ENCODE results near the gene BCOR. TPM values are rescaled to one million over a fixed set of nuclear protein-coding genes. Genes with fewer than 3 reads are reported as not detected.
A peak's percentile ranks its signal among the peaks of the same experiment; 100 is the strongest.

Gene BCOR
- total RNA-seq, 2 donors from 2014 or later: 53.5 to 65.5 TPM

GRCh38 chrX:40131654-40132337 lies 34.0 kb upstream of the BCOR start:
- ATAC-seq (replicated peaks in 1 of 2) (no peak), DNase-seq (no peak)
- H3K27ac Mint-ChIP-seq: no peak overlapping the region
- no peaks in the 10 kb centered on the region for H3K9me3 Mint-ChIP-seq
- H3K4me1 Mint-ChIP-seq (ENCODE audit: low read depth): peaks cover 4% of the 10 kb centered on the region
- H3K27me3 Mint-ChIP-seq (ENCODE audit: low read depth): no peaks in the 10 kb centered on the region
- H3K36me3 Mint-ChIP-seq (ENCODE audit: insufficient read depth in 2 of 2): no peaks in the 10 kb centered on the region
- H3K4me3 Mint-ChIP-seq: no peak overlapping the region

GRCh38 chrX:40130207-40130606 lies 32.4 kb upstream of the BCOR start:
- Mint-ChIP-seq H3K9me3 (no peaks in the 10 kb centered on the region), H3K36me3 (ENCODE audit: insufficient read depth in 2 of 2) (no peaks in the 10 kb centered on the region), H3K4me3 (no peak overlapping the region), H3K27me3 (ENCODE audit: low read depth) (no peaks in the 10 kb centered on the region), H3K4me1 (ENCODE audit: low read depth) (peaks cover 4% of the 10 kb centered on the region), H3K27ac (no peak overlapping the region)
- DNase-seq (no peak), ATAC-seq (replicated peaks in 1 of 2) (no peak)

- H3K4me3 Mint-ChIP-seq: no peak overlapping the region
- peak in 1 of 2 donors; percentile 10 for DNase-seq
- no peaks in the 10 kb centered on the region for H3K27me3 Mint-ChIP-seq (ENCODE audit: low read depth)
- peaks cover 4% of the 10 kb centered on the region for H3K4me1 Mint-ChIP-seq (ENCODE audit: low read depth)
- no peaks in the 10 kb centered on the region for H3K9me3 Mint-ChIP-seq
- no peaks in the 10 kb centered on the region for H3K36me3 Mint-ChIP-seq (ENCODE audit: insufficient read depth in 2 of 2)
- ATAC-seq (replicated peaks in 1 of 2): peak; percentile 77 to 94
- no peak overlapping the region for H3K27ac Mint-ChIP-seq
Observed at GRCh38 chrX:40127052-40127451, 29.3 kb upstream of the BCOR start.

GRCh38 chrX:40122487-40122886 lies 24.7 kb upstream of the BCOR start:
- Mint-ChIP-seq H3K9me3 (no peaks in the 10 kb centered on the region), H3K36me3 (ENCODE audit: insufficient read depth in 2 of 2) (no peaks in the 10 kb centered on the region), H3K27me3 (ENCODE audit: low read depth) (no peaks in the 10 kb centered on the region), H3K4me3 (no peak overlapping the region), H3K27ac (no peak overlapping the region), H3K4me1 (ENCODE audit: low read depth) (peaks cover 13% of the 10 kb centered on the region)
- ATAC-seq (replicated peaks in 1 of 2) (no peak), DNase-seq (no peak)

- H3K4me1 Mint-ChIP-seq (ENCODE audit: low read depth): peaks cover 9% of the 10 kb centered on the region
- DNase-seq (no peak), ATAC-seq (replicated peaks in 1 of 2) (peak in 1 of 2 donors; percentile 25)
- H3K27ac Mint-ChIP-seq: no peak overlapping the region
- H3K36me3 Mint-ChIP-seq (ENCODE audit: insufficient read depth in 2 of 2): no peaks in the 10 kb centered on the region
- H3K4me3 Mint-ChIP-seq: no peak overlapping the region
- no peaks in the 10 kb centered on the region for H3K9me3 Mint-ChIP-seq
- no peaks in the 10 kb centered on the region for H3K27me3 Mint-ChIP-seq (ENCODE audit: low read depth)
Observed at GRCh38 chrX:40121618-40122017, 23.9 kb upstream of the BCOR start.

GRCh38 chrX:40120838-40121580 lies 23.3 kb upstream of the BCOR start:
- Mint-ChIP-seq H3K36me3 (ENCODE audit: insufficient read depth in 2 of 2) (no peaks in the 10 kb centered on the region), H3K4me3 (no peak overlapping the region), H3K9me3 (no peaks in the 10 kb centered on the region), H3K4me1 (ENCODE audit: low read depth) (peaks cover 9% of the 10 kb centered on the region), H3K27me3 (ENCODE audit: low read depth) (no peaks in the 10 kb centered on the region), H3K27ac (no peak overlapping the region)
- DNase-seq (no peak), ATAC-seq (replicated peaks in 1 of 2) (peak; percentile 35 to 56)

- no peak for ATAC-seq (replicated peaks in 1 of 2)
- H3K4me3 Mint-ChIP-seq: no peak overlapping the region
- no peaks in the 10 kb centered on the region for H3K36me3 Mint-ChIP-seq (ENCODE audit: insufficient read depth in 2 of 2)
- no peak for DNase-seq
- no peaks in the 10 kb centered on the region for H3K9me3 Mint-ChIP-seq
- no peaks in the 10 kb centered on the region for H3K27me3 Mint-ChIP-seq (ENCODE audit: low read depth)
- no peak overlapping the region for H3K27ac Mint-ChIP-seq
- H3K4me1 Mint-ChIP-seq (ENCODE audit: low read depth): peaks cover 9% of the 10 kb centered on the region
Observed at GRCh38 chrX:40117715-40118285, 20.0 kb upstream of the BCOR start.

GRCh38 chrX:40116925-40117324 lies 19.2 kb upstream of the BCOR start:
- no peak for ATAC-seq (replicated peaks in 1 of 2)
- Mint-ChIP-seq H3K9me3 (no peaks in the 10 kb centered on the region), H3K27me3 (ENCODE audit: low read depth) (peaks cover 9% of the 10 kb centered on the region), H3K4me3 (no peak overlapping the region), H3K27ac (no peak overlapping the region), H3K4me1 (ENCODE audit: low read depth) (peaks cover 9% of the 10 kb centered on the region), H3K36me3 (ENCODE audit: insufficient read depth in 2 of 2) (no peaks in the 10 kb centered on the region)
- no peak for DNase-seq

- ATAC-seq (replicated peaks in 1 of 2): no peak
- no peaks in the 10 kb centered on the region for H3K36me3 Mint-ChIP-seq (ENCODE audit: insufficient read depth in 2 of 2)
Observed at GRCh38 chrX:40112996-40113395, 15.2 kb upstream of the BCOR start.

GRCh38 chrX:40111868-40112267 lies 14.1 kb upstream of the BCOR start:
- peaks cover 9% of the 10 kb centered on the region for H3K4me1 Mint-ChIP-seq (ENCODE audit: low read depth)
- DNase-seq: no peak
- no peak overlapping the region for H3K27ac Mint-ChIP-seq
- ATAC-seq (replicated peaks in 1 of 2): no peak
- peaks cover 29% of the 10 kb centered on the region for H3K27me3 Mint-ChIP-seq (ENCODE audit: low read depth)
- H3K4me3 Mint-ChIP-seq: no peak overlapping the region
- H3K9me3 Mint-ChIP-seq: peaks cover 0 to 2% of the 10 kb centered on the region in 2 donors
- H3K36me3 Mint-ChIP-seq (ENCODE audit: insufficient read depth in 2 of 2): peaks cover 0 to 3% of the 10 kb centered on the region in 2 donors

More at GRCh38 chrX:40112996-40113395, 15.2 kb upstream of the BCOR start:
- no peak for DNase-seq
- Mint-ChIP-seq H3K27ac (no peak overlapping the region), H3K4me3 (no peak overlapping the region), H3K9me3 (no peaks in the 10 kb centered on the region), H3K27me3 (ENCODE audit: low read depth) (peaks cover 22% of the 10 kb centered on the region), H3K4me1 (ENCODE audit: low read depth) (peaks cover 3% of the 10 kb centered on the region)

- peaks cover 12% of the 10 kb centered on the region for H3K4me1 Mint-ChIP-seq (ENCODE audit: low read depth)
- peaks cover 32% of the 10 kb centered on the region for H3K27me3 Mint-ChIP-seq (ENCODE audit: low read depth)
- H3K36me3 Mint-ChIP-seq (ENCODE audit: insufficient read depth in 2 of 2): peaks cover 0 to 3% of the 10 kb centered on the region in 2 donors
- no peak overlapping the region for H3K27ac Mint-ChIP-seq
- peaks cover 0 to 2% of the 10 kb centered on the region in 2 donors for H3K9me3 Mint-ChIP-seq
- H3K4me3 Mint-ChIP-seq: peak overlapping the region; percentile 58 to 61
- DNase-seq (no peak), ATAC-seq (replicated peaks in 1 of 2) (peak in 1 of 2 donors; percentile 5)
Observed at GRCh38 chrX:40109288-40110008, 11.7 kb upstream of the BCOR start.

- ATAC-seq (replicated peaks in 1 of 2) (peak; percentile 69), DNase-seq (peak; percentile 79)
- Mint-ChIP-seq H3K27ac (no peak overlapping the region), H3K9me3 (peaks cover 0 to 2% of the 10 kb centered on the region in 2 donors), H3K36me3 (ENCODE audit: insufficient read depth in 2 of 2) (peaks cover 0 to 3% of the 10 kb centered on the region in 2 donors), H3K4me1 (ENCODE audit: low read depth) (peaks cover 12% of the 10 kb centered on the region), H3K4me3 (peak overlapping the region; percentile 53 to 58), H3K27me3 (ENCODE audit: low read depth) (peaks cover 32% of the 10 kb centered on the region)
Observed at GRCh38 chrX:40108959-40109287, 11.2 kb upstream of the BCOR start.
